Spleen (tissue), 7 donors: Measurements from ENCODE around the gene TSNAX.

ENCODE experiments used
- CTCF ChIP-seq, 11 experiments: fragments of 200-600 bp in 7 of 11; fragments of 450-650 bp in 4 of 11; sonication (generic) in 4 of 11; IDR thresholded peaks in 8 of 11; conservative IDR thresholded peaks in 3 of 11; 1 replicate in 7 of 11; 2 replicates in 4 of 11; pipeline versions ENCODE4 v1.4.0 to v1.8.0; 2016 to 2021; ENCODE audit warnings: antibody characterized with exemption in 11 of 11, inconsistent platforms in 4 of 11, mild to moderate bottlenecking in 1 of 11
- POLR2A ChIP-seq, 3 donors: fragments of 450-650 bp; IDR thresholded peaks; one replicate each; pipeline ENCODE4 v1.5.1; 2017; ENCODE audit warnings: antibody characterized with exemption in 3 of 3, mild to moderate bottlenecking in 1 of 3
- POLR2AphosphoS5 ChIP-seq, 3 donors: sonication (generic); formaldehyde crosslinking; IDR thresholded peaks; one replicate each; pipeline ENCODE4 v1.5.1; 2017; ENCODE audit warnings: antibody characterized with exemption in 3 of 3
- donor health status: DM: no; HTN: no; CAD: no; lungs with moderate emphysema.
- donor health status: DM: no; HTN: no; CAD: no.
- donor health status: DM: no; HTN: no; CAD: no.

- TF ChIP-seq POLR2A (IDR thresholded peaks at IDR 0.05) (no peak), CTCF (IDR thresholded peaks at IDR 0.05 in 8 of 11, conservative IDR thresholded peaks at IDR 0.05 in 3 of 11) (no peak), POLR2AphosphoS5 (IDR thresholded peaks at IDR 0.05) (no peak)
Observed at GRCh38 chr1:231481289-231481688, 47.2 kb upstream of the TSNAX start.
